HG02870 (cell line): Measurements from ENCODE around the gene VTCN1.

Experiments
- ATAC-seq: cut with Tn5 transposase; IDR thresholded peaks from one replicate; pipeline ENCODE4 v1.9.1; 2021; ENCODE audit warnings: mild to moderate bottlenecking, moderate library complexity; ENCODE audit not compliant: unreplicated experiment

VTCN1 gene

DNA sequence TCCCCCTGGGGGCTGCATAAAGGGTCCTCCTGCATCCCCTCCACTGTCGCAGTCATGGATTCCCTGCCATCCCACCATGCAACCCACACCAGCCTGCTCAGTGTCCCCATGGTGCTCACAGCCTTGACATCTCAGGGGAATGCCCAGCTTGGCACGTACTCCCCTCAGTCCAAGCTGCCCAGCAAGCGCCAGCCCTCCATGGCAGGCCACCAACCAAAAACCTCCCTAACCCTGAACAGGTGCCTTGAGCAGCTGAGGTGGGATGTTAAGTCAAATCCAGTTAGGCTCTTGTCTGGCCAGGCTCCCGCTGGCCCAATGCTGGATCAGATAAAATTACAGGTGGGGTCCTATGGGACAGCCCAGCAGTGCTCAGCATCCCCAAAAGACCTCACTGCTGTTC is 341 bp downstream of the VTCN1 start:
- no peak for ATAC-seq

DNA sequence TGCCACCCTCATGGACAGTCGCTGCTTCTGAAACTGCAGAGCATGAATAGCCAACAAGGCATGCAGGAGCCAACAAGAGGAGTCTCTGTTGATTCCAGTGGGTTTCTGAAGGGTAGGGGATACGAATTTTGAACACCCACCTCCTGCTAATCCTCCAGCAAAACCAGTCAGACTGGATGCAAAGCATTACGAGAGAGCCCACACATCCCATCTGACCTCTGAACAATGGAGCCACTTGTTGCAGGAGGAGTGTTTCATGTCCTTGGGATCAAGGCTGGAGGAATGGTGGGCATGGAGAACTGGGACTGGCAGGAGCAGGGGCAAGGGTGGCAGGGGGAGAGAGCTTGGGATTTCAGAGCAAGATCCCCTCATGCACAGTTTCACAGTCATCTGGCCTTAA is 1.6 kb downstream of the VTCN1 start:
- no peak for ATAC-seq

DNA sequence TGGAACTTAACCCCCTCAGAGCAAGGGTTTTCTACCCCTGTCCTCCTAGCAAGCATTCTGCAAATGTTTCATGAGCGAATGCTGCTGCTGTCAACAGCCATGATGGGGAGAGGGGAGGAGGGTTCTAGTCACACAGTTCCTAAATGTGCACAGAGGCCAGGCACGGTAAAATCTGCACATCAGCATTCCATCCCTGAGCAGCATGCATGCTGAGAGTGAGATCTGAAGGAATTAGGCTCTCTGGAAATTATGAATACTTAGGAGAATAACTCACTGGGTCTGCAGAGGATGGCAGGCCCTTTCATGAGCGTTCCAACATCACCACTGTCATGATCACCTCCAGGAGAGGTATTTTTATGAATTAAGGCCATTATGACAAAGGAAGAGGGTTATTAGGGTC is 2.1 kb downstream of the VTCN1 start:
- no peak for ATAC-seq

DNA sequence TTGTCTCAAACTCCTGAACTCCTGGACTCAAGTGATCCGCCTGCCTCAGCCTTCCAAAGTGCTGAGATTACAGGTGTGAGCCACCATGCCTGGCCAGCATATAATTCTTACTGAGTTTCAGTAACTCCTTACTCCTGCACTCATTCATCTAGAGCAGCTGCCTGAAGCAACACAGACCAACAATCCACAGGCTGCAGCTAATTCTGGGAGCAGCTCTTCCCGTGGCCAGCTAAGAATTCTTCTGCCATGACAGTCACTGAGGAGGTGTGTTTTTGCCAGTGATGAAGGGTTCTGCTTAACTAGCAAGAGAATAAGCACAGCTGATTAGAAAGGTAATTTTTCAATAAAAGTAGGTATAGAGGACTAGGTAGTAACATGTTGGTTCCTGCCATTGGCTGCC is 5.4 kb downstream of the VTCN1 start:
- ATAC-seq = no peak

DNA sequence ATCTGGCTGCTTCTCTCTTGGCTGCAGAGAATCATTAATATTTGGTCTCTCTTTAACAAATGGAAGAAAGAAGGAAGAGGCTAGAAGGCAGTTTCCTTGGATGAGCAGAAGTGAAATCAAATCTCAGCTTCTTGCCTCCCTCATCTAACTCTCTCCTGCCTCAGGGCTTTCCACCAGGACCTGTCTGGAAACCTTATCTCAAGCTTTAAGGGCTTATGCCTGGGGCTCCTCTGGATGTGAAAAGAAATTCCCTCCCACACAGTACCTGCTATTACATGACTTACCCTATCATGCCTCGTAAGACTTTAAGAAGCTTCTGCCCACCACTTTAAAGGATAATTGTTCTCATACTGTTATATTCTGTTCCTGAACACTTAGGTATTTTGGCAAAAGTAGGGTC is 8.9 kb downstream of the VTCN1 start:
- no peak for ATAC-seq

DNA sequence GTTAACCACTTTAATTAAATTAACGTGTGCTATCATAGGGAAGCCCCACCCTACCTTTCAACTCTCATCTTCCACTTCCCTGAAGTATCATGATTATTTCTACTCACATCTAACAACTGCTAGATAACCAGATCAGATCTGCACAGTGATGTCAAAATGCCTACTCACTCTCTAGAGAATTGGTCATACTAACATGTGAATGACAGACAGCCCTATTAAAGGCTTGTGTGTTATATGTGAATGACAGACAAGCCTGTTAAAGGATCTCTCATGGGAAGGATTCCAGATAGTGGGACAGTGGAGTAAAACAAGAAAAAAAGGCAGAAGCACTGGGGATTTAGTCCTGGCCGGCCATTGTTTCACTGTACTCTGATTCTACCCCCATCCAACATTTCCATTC is 12.6 kb downstream of the VTCN1 start:
- ATAC-seq = no peak

DNA sequence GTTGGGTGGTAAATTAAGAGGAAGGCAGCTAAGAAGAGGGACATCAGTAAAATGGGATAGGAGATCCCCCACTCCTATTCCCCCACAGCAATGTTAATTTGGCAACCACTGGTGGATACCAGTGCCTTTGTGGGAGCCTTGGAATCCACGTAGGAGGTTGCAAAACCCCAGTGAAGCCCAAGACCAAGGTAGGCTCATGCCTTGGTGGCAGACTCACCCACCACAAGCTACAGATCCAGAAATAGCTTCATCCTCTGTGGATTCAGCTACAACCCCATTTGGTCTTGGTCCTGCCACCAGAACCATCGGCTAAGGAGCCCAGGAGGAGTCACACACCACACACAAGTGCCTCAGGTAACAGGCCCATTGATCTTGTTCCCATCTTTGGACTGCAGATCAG is 21.0 kb downstream of the VTCN1 start:
- ATAC-seq = no peak

DNA sequence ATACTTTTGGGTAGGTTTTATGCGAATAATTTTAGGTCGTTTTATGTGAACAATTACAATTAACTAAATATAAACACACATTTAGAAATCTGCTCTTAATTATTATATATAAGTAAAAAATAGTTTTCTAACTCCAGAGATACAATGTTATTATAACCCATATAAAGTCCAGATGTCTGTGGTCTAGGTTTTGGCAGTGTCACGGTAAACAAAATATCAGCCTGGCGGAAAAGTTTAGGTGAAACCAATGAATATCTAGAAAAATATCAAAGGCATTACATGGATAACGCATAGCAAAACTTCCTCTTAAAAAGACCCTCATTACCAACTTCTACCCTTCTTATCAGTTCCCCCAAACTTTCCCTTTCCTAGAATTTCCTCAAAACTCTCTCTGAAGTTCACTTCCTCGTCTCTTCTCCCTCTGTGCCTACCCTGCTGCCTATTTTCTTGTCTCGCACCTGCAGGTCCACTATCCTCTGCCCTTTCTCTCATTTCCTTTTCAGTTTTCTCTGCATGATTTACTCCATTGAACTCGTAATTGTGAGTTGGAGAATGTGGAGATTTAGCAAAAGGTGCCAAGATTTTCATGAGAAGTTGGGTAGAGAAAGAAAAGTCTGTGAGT is 21.8 kb downstream of the VTCN1 start:
- ATAC-seq = no peak

DNA sequence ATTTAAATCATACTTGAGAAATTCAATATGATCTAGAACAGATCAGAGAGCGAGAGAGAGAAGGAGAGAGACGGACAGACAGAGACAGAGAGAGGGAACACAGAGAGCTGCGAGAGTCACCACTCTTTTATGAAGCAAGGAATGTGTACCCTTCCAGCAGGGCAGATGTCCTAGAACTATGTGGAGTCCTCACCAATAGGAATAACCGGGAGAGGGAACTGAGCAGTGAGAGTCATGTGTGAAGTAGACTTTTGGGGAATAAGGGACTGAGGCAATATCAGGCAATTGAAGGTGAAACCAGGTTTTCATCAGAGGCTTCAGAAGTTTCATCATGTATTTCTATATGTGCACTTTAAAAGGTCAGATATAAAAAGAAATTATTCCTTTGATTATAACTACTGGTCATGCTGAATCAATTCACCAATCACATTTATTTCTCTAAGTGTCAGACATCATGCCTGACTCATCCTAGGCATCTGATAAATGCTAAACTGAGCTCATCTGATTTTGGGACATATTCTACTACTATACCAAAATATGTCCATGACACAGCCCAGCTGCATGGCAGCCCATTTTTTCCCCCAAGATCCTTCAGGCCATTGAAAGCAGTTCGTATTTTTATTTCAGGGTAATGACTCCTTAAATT is 22.4 kb downstream of the VTCN1 start:
- no peak for ATAC-seq

DNA sequence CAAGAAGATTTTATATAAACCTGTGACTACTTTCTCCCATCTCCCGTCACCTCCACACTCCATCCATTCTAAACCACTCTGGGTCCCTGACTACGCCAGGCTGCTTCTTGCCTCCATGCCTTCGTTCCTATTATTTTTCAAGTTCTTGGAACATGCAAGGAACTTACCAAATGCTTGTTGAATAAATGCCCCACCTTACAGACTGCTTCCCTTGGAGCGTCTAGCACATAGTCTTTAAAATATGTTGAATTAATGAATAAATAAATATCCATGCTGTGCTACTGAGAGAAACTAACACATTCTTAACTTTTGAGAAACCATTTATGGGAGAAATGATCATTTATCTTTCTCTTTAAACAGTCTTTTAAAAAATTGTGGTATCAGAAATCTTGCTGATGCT is 27.6 kb downstream of the VTCN1 start:
- ATAC-seq = no peak

DNA sequence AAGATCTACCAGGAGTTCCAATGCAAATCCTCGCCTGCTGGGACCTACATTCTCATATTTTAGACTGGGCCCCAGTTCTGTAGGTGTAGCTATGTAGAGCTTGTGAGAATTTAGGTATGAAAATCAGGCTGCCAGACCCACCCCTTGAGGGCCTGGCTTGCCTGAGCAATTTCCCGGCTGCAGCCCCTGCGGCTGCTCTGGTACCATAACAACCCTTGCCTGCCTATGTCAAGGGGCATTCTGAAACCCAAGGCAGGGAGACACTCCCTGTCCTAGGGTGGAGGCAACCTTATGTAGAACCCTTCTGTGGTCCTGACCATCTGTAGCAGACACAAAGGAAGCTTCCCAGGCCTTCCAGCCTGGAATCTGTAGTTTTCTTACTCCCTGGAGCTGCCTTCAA is 28.4 kb downstream of the VTCN1 start:
- ATAC-seq = no peak

DNA sequence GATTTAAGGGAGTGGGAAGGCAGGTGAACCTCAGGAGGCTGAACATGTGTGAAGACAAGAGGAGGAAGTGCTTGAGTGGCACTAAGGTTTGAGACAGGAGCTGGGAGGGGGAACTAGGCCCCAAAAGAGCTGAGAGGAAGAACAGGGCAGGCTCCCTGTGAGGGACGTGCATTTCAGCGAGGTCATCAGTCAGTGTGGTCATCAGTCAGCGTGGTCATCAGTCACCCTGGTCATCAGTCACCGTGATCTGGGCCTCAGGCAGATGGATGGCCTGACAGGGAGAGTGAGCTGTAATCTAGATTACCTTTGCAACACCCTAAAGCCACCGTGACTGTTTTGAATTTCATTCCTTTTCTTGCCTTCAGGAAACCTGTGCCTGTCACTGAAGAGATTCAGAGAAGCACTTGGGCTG is 29.1 kb downstream of the VTCN1 start:
- ATAC-seq = no peak

DNA sequence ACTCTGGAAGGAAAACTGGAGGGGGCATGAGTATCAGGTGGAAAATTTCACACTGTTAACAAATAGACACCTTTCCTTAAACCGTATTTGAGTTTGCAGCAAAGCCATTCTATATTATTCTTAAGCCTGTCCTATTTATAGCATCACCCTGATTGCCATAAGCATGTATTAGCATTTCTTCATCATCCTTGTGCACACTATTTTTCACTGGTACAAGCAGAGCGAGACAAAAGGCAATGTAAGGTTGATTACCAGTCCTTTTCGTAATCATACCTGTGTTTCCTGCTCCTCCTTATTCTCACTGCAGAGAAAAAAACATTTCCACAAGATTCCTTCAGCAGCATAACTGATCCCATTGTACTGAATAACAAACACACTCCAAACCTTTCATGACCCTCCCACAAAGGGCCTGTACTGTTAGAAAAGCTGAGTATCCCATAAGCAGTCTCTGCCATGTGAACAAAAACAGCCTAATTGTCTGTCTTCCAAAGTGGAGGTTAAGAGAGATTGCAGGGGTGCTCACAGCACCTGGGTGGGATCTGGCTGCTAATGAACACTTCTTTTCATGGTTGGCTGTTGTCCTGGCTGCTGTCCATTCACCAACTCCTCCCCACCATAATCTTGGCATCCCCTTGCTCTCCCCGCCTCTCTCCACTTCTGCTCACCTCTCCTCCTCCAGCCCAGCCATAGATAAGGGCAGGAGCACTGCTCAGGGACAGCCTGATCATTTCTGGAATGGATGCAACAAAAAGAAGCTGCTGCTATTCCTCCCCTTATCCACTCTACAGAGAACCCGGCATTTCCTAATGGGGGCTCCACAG is 30.4 kb downstream of the VTCN1 start:
- ATAC-seq = no peak

DNA sequence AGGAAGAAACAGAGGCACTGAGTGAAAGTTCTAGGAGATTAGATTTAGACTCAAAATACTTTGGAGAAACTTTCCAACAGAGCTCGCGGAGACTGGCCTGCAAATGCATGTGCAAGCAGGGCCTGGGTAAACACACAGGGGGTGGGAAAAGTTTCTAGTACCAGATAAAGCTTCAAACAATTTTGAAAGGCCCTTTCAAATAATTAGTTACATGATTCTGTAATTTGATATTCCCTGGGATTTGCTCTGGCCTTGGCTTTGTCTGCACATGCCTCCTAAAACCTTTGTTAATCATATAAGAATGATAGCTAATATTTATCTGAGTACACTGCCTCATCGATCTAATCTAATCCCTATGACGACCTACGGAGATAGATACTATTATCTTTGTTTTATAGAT is 31.3 kb downstream of the VTCN1 start:
- no peak for ATAC-seq

DNA sequence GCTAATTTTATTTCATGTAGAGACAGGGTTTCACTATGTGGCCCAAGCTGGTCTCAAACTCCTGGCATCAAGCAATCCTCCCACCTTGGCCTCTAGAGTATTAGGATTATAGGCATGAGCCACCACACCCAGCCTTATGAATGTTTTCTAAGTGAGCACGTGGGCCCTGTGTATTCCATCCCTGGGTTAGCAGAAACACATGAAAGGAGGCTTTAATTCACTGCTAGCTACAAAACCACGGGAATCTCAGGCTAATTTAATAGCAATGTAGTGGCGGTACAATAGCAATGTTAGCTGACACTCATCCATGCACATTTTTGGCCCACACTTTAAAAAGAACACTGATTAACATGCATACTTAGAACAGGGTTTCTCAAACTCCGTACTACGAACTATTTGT is 32.0 kb downstream of the VTCN1 start:
- ATAC-seq = no peak

DNA sequence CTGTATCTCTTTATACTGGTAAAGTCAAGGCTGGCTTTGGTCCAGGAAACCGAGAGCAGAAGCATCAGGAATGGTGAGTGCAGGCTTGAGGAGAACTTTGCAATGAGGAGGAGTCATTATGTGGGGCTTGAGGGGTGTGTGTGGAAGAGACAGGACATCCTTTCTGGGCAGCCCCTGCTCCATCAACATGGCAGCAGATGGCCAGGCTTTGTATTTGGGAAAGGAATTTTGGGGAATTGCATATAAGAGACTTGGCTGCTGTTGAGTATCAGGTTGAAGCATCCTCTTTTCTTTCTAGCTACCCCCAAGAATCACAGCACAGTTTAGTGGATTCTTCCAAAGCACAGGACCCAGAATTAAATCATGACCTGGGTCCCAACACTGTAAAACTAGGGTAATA is 33.4 kb downstream of the VTCN1 start:
- ATAC-seq = no peak

DNA sequence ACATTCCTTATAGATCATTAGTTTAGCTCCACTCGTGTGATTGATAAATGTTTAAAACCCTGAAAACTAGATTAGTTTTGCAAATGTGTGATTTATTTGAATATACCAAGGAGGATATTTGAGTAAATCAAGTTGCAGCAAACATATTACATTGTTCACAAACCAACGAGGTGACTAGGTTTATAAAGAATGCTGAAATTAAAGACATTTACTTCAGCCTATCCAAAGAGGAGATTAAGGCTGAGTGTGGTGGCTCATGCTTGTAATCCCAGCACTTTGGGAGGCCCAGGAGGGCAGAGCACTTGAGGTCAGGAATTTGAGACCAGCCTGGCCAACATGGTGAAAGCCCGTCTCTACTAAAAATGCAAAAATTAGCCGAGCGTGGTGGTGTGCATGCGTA is 34.1 kb downstream of the VTCN1 start:
- no peak for ATAC-seq

DNA sequence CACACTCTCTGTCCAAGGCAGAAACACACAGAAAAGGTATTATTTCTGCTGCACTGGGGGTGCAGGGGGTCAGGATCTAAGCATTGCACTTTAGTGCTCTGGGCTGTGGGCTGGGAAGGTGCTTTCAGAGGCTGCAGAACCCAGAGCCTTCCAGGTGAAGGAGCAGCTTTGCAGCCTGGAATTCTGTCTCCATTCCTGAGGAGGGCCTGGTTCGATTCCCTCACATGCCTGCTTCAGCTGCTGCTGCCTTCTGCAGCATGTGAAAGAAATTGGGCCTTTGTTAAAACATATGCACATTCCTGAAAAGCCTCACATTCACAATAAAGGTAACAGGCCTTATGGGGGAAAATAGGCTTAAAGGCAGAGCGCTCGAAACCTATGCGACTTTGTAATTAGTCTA is 35.9 kb downstream of the VTCN1 start:
- ATAC-seq = no peak

DNA sequence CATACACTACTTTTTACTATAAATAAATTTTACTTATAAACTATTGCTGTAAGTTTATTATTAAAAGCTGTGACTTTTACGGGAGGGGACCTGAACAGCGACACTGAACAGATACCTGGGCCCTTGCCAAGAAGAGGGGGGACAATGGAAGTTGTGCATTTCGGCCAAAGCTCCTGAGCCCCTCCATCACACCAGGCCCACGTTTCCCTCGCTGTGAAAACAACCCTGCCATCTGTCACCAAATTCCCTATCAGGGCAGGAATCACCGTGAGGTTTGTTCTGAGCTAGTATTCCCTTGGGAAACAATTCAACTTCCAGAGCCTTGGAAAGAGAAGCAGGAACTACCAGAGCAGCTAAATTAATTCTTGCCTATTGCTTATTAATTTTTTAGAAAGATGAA is 37.0 kb downstream of the VTCN1 start:
- no peak for ATAC-seq

DNA sequence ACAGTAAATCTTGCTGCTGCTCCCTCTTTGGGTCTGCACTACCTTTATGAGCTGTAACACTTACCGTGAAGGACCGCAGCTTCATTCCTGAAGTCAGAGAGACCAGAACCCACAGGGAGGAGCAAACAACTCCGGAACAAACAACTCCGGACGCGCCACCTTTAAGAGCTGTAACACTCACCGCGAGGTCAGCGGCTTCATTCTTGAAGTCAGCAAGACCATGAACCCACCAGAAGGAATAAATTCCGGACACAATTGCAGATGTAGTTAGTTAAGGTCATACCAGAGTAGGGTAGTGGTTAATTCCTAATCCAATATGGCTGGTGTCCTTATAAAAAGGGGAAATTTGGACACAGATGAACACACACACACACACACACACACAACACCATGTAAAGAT is 37.7 kb downstream of the VTCN1 start:
- ATAC-seq = no peak

DNA sequence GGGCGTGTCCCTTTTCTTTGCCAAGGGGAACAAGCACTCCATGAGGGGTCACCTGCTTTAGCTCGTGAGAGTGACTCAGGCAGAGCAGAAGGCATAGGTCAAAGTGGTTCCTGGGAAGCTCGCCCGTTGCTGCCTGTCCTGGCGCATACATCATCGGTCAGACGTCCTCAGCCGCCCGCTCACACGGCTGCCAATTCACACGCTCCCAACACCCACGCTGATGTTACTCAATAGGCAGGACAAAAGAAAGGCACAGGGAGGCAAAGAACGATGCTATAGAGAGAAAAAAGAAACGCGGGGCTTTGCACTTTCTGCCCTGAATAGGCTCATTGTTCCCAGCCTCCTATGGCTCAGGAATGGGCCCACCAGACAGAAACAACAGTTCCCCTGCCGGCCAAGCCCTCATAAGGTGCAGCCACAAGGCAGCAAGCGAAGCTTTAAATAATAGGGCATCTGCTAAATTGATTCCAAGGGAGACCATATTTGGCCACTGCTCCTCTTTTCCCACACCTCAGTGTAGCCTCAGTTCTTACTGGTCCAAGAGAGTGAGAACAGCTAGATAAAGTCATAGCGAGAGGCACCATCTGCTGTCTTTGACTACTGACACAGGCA is 38.7 kb downstream of the VTCN1 start:
- no peak for ATAC-seq
